IMR-90 (cell line): ENCODE results near the gene FCSK. TPM values are rescaled to one million over a fixed set of nuclear protein-coding genes. Genes with fewer than 3 reads are reported as not detected.

Source experiments
- ATAC-seq: fragments of 200-7000 bp; cut with Tn5 transposase; 2 replicates; pipeline ENCODE4 v1.9.1; 2020; ENCODE audit warnings: low read depth, mild to moderate bottlenecking, moderate library complexity
- BruUV-seq: library from RNA; stranded (reverse); fragments of 400-500 nt; replicated peaks from 2 replicates; lab custom pipeline; 2021; lab: Mats Ljungman, UMichigan
- CTCF ChIA-PET: fragments of 300-600 bp; formaldehyde crosslinking; extraction: SDS; loops from one replicate; lab custom pipeline; 2021; ENCODE audit warnings: antibody characterized with exemption; lab: Yijun Ruan, JAX
- POLR2A ChIA-PET: fragments of 300-600 bp; sonication (Branson Sonifier 250); formaldehyde crosslinking; loops from one replicate; lab custom pipeline; 2022; ENCODE audit warnings: antibody characterized with exemption; ENCODE audit not compliant: unreplicated experiment; lab: Charles Lee
- DNase-seq: peaks from one replicate; pipeline ENCODE4 v3.0.0; 2013
- H2AFZ ChIP-seq: replicated peaks from 2 replicates; pipeline ENCODE3; 2013; ENCODE audit warnings: low read length, mild to moderate bottlenecking; ENCODE audit not compliant: poor library complexity
- H2AK5ac ChIP-seq: 2 replicates; pipeline ENCODE4 v1.6.1; 2013; ENCODE audit warnings: low read depth, low read length, inconsistent platforms
- H2AK9ac ChIP-seq: replicated peaks from 2 replicates; pipeline ENCODE3; 2013; ENCODE audit warnings: mild to moderate bottlenecking, low read depth, low read length, moderate library complexity; ENCODE audit not compliant: poor library complexity
- H2BK120ac ChIP-seq: 2 replicates; pipeline ENCODE4 v1.6.1; 2013; ENCODE audit warnings: low read depth, low read length, inconsistent platforms
- H2BK15ac ChIP-seq: 3 replicates; pipeline ENCODE4 v1.6.1; 2013; ENCODE audit warnings: low read depth, low read length, inconsistent platforms
- H2BK20ac ChIP-seq: 2 replicates; pipeline ENCODE4 v1.6.1; 2013; ENCODE audit warnings: low read depth, mild to moderate bottlenecking, inconsistent platforms, low read length, moderate library complexity
- H2BK5ac ChIP-seq: 2 replicates; pipeline ENCODE4 v1.6.1; 2013; ENCODE audit warnings: mild to moderate bottlenecking, low read depth, low read length, inconsistent platforms; ENCODE audit not compliant: poor library complexity, severe bottlenecking
- H3K14ac ChIP-seq: replicated peaks from 2 replicates; pipeline ENCODE4 v1.6.1; 2013; ENCODE audit warnings: low read depth, low read length, inconsistent platforms
- H3K18ac ChIP-seq: 2 replicates; pipeline ENCODE4 v1.6.1; 2013; ENCODE audit warnings: low read depth, low read length, control low read depth
- H3K23ac ChIP-seq: 2 replicates; pipeline ENCODE4 v1.6.1; 2013; ENCODE audit warnings: low read depth, low read length, inconsistent platforms
- H3K27ac ChIP-seq: 2 replicates; pipeline ENCODE4 v1.5.1; 2013; ENCODE audit warnings: mild to moderate bottlenecking, control low read depth, low read length; ENCODE audit not compliant: insufficient read depth
- H3K27me3 ChIP-seq: 2 replicates; pipeline ENCODE4 v1.6.1; 2013; ENCODE audit warnings: low read length; ENCODE audit not compliant: control insufficient read depth, insufficient read depth
- H3K36me3 ChIP-seq: 2 replicates; pipeline ENCODE4 v1.6.1; 2013; ENCODE audit warnings: low read length, mixed read lengths; ENCODE audit not compliant: control insufficient read depth, insufficient read depth
- H3K4ac ChIP-seq: 2 replicates; pipeline ENCODE4 v1.6.1; 2013; ENCODE audit warnings: low read depth, low read length, inconsistent platforms
- H3K4me1 ChIP-seq: 2 replicates; pipeline ENCODE4 v1.6.1; 2013; ENCODE audit warnings: low read length, mixed read lengths; ENCODE audit not compliant: control insufficient read depth, insufficient read depth
- H3K4me2 ChIP-seq: 2 replicates; pipeline ENCODE4 v1.6.1; 2013; ENCODE audit warnings: low read depth, mild to moderate bottlenecking, control low read depth, low read length, moderate library complexity
- H3K4me3 ChIP-seq: 2 replicates; pipeline ENCODE4 v1.5.1; 2013; ENCODE audit warnings: low read depth, mild to moderate bottlenecking, control low read depth, low read length, moderate library complexity; ENCODE audit not compliant: insufficient read depth
- H3K56ac ChIP-seq: 2 replicates; pipeline ENCODE4 v1.6.1; 2013; ENCODE audit warnings: low read length, inconsistent platforms; ENCODE audit not compliant: insufficient read depth; ENCODE audit errors: extremely low read depth
- H3K79me1 ChIP-seq, 2 experiments: 2 replicates each; pipeline ENCODE4 v1.6.1; 2013; ENCODE audit warnings: low read length in 2 of 2, inconsistent platforms in 1 of 2, low read depth in 1 of 2
- H3K9ac ChIP-seq: 2 replicates; pipeline ENCODE4 v1.6.1; 2013; ENCODE audit warnings: low read depth, low read length, control low read depth
- H3K9me1 ChIP-seq: 2 replicates; pipeline ENCODE4 v1.6.1; 2013; ENCODE audit warnings: low read length, inconsistent platforms; ENCODE audit not compliant: insufficient read depth
- H3K9me3 ChIP-seq: 2 replicates; pipeline ENCODE4 v1.6.1; 2013; ENCODE audit warnings: low read length; ENCODE audit not compliant: control insufficient read depth, insufficient read depth
- H4K20me1 ChIP-seq: 2 replicates; pipeline ENCODE4 v1.6.1; 2013; ENCODE audit warnings: low read length, inconsistent platforms; ENCODE audit not compliant: insufficient read depth
- H4K5ac ChIP-seq: 2 replicates; pipeline ENCODE4 v1.6.1; 2013; ENCODE audit warnings: mild to moderate bottlenecking, low read depth, low read length, control low read depth
- H4K8ac ChIP-seq, 2 experiments: 2 replicates each; pipeline ENCODE4 v1.6.1; 2013; ENCODE audit warnings: low read depth in 2 of 2, low read length in 2 of 2, control low read depth in 1 of 2, inconsistent platforms in 1 of 2
- H4K91ac ChIP-seq: 2 replicates; pipeline ENCODE4 v1.6.1; 2013; ENCODE audit warnings: low read depth, low read length, inconsistent platforms; ENCODE audit not compliant: insufficient read depth
- CEBPB ChIP-seq: IDR thresholded peaks from 2 replicates; pipeline ENCODE4 v1.6.1; 2012; ENCODE audit warnings: low read depth, low read length, improper control_type of control experiment
- RAD21 ChIP-seq: IDR thresholded peaks from 2 replicates; pipeline ENCODE4 v1.6.1; 2012; ENCODE audit warnings: low read length, improper control_type of control experiment
- RFX5 ChIP-seq: IDR thresholded peaks from 2 replicates; pipeline ENCODE4 v1.8.0; 2012; ENCODE audit warnings: low read depth, mild to moderate bottlenecking, low read length, moderate library complexity
- WGBS, 2 experiments: methylation state at CpG; one replicate each; pipeline versions ENCODE4 v1.1.5 to v1.1.7; 2013; ENCODE audit warnings: missing lambda C conversion rate in 2 of 2; ENCODE audit not compliant: insufficient read length in 1 of 2; ENCODE audit errors: extremely low coverage in 2 of 2; 5-methylcytosine and 5-hydroxymethylcytosine counted together
- dilution Hi-C: fragments of 300-500 bp; cut with HindIII; formaldehyde crosslinking; loops from one replicate; pipeline ENCODE4 v1.14.3; 2018; ENCODE audit warnings: low sequenced_read_pairs; ENCODE audit not compliant: unreplicated experiment
- in situ Hi-C: fragments of 300-500 bp; cut with MboI; formaldehyde crosslinking; loops from 3 replicates; pipeline ENCODE4 v1.14.3; 2019; ENCODE audit warnings: low sequenced_read_pairs, inconsistent platforms, mixed read lengths
- intact Hi-C: fragments of 100-400 bp; cut with micrococcal nuclease; formaldehyde crosslinking; loops from 2 replicates; pipeline ENCODE4 v1.10.0; 2022
- polyA plus RNA-seq, 3 experiments: library from polyadenylated mRNA; depleted of rRNA; stranded (reverse); fragments of >200 nt; gene quantifications; 2 replicates each; pipeline ENCODE4 v1.2.3, GENCODE V29; 2012; ENCODE audit warnings: low replicate concordance in 1 of 3
- total RNA-seq: library from RNA; depleted of rRNA; stranded (reverse); fragments of >200 nt; gene quantifications from 2 replicates; pipeline ENCODE4 v1.2.3, GENCODE V29; 2012

The FCSK gene
- total and polyA plus RNA-seq, 2 of the 4 experiments (the other 2 are of a cell fraction), result 6.1 to 7.2 TPM

DNA sequence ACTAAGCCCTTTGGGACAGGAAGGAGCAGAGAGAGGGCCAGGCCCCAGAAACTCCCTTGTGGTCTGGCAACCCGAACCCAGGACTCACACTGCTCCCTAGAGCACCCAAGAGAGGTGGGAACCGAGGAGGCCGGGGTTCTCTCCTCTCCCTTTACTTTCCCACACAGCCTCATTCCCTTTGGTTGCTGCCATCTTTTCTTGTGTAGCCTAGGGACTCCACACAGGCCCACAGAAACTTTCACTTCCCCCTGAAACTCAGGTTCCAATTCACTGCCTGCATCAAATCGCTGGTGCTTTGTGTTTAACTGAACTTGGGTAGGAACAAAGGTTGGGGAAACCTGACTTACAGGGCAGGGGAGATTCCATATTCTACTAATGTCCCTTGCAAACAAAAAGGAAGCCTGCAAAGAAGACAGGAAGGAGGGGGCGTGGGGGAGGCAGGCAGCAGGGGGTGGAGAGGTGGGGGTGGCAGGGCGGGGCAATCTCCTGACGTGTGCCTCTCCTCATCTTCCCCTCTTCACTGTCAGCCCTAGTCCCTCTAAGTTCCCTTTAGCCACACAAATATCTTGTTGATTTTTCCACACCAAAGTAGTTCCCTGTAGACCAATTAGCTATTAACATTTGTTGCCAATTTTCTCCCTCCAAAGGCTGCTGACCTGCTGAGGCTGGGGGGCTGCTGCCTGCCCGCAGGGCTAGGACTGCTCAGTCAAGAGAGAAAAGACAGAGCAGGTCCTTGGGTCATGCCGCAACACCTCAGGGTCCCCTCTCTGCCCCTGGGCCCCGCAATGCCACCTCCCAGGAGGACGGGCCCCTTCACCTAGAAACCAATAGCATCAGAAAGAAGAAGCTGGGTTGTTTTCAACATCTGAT is 23.5 kb upstream of the FCSK start (continued):
- TF ChIP-seq RAD21, result no peak
- TF ChIP-seq CEBPB, result no peak

DNA sequence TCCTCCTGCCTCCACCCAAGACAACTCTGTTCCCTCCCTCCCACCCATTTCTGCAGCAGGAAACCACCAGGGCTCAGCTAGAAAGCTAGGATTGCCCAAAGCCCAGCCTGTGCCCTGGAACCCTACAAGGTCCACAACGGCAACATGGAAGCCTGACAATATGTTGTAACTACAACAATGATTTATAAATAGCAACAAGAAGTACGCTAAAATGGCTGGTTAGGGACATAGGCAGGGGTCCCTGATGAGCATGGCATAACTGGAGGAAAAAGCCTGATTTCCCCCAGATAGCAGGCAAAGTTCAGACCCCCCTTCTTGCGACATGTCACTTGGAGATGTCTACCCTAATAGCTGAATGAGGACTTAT is 22.1 kb upstream of the FCSK start:
- H4K5ac ChIP-seq, result no peak overlapping the region
- dilution Hi-C loops (no loop called here), in situ Hi-C loops (no loop called here), intact Hi-C loops (no loop called here)
- no peak overlapping the region for H3K56ac ChIP-seq
- no peak overlapping the region; the same call in 1 of the 2 replicates for H3K4me2 ChIP-seq
- no peak for ATAC-seq
- H2BK15ac ChIP-seq, result no peak overlapping the region
- no peak overlapping the region for H2AFZ ChIP-seq
- H3K36me3 ChIP-seq, result peaks cover 4% of the 10 kb centered on the region; the same call in 1 of the 2 replicates
- CTCF ChIA-PET, result interaction anchor here (0.5 to 0.9 kb wide), 3 partner anchors 22 to 201 kb away, joined by 3 read pairs; partner anchors contain the start of gene FCSK
- TF ChIP-seq CEBPB, result peak; percentile 45
- TF ChIP-seq RFX5, result no peak
- peaks cover 50% of the 10 kb centered on the region for H3K4me1 ChIP-seq
- peaks cover 24 to 85% of the 10 kb centered on the region in 2 experiments for H3K79me1 ChIP-seq
- peak overlapping the region; percentile 40; the same call in 1 of the 2 replicates for H2BK20ac ChIP-seq
- no peaks in the 10 kb centered on the region for H3K27me3 ChIP-seq
- DNase-seq, result no peak
- no CpG with 5 or more reads among the region's 3 CpGs for whole genome bisulfite sequencing, 2 experiments
- POLR2A ChIA-PET, result interaction anchor here (1.5 kb wide), 1 partner anchor 51 kb away, joined by 4 read pairs; no protein-coding TSS in a partner anchor
- H3K4ac ChIP-seq, result peak overlapping the region; percentile 8; the same call in 1 of the 2 replicates
- H2AK5ac ChIP-seq, result peak overlapping the region; percentile 32
- H3K9me1 ChIP-seq, result peaks cover 54% of the 10 kb centered on the region
- no peak overlapping the region for H2BK5ac ChIP-seq
- no peaks in the 10 kb centered on the region for H3K9me3 ChIP-seq
- no peak overlapping the region for H3K23ac ChIP-seq
- H3K18ac ChIP-seq, result no peak overlapping the region
- no peak overlapping the region for H3K9ac ChIP-seq
- H3K4me3 ChIP-seq, result no peak overlapping the region
- peak overlapping the region; percentile 42; the same call in 1 of the 2 replicates for H3K14ac ChIP-seq
- peaks cover 63% of the 10 kb centered on the region for H4K20me1 ChIP-seq
- no peak overlapping the region for H4K8ac ChIP-seq
- peak overlapping the region; percentile 16; the same call in 1 of the 2 replicates for H2BK120ac ChIP-seq
- no TSS peak for BruUV-seq
- H4K91ac ChIP-seq, result 0 out of 2 replicates have a peak overlapping the region, but pooled peaks have one; percentile 1
- no peak overlapping the region for H2AK9ac ChIP-seq
- H3K27ac ChIP-seq, result no peak overlapping the region
